Uterus (tissue), 4 donors: ENCODE measurements around the gene SIPA1L3. TPM values are rescaled to one million over a fixed set of nuclear protein-coding genes. Genes with fewer than 3 reads are reported as not detected.

Experiments
- DNase-seq, 2 donors: peaks; one replicate each; pipeline ENCODE4 v3.0.0-alpha.2; 2019 to 2020
- H3K27ac ChIP-seq, 2 donors: fragments of 200-600 bp; sonication (generic); 1 replicate in 1 of 2; 2 replicates in 1 of 2; pipeline ENCODE4 v1.5.1; 2016 to 2018
- H3K27me3 ChIP-seq, 2 donors: fragments of 200-600 bp; sonication (generic); one replicate each; pipeline ENCODE4 v1.5.1; 2018 to 2019; ENCODE audit warnings: control low read depth in 1 of 2
- H3K36me3 ChIP-seq, 2 donors: fragments of 200-600 bp; sonication (generic); one replicate each; pipeline ENCODE4 v1.5.1; 2019; ENCODE audit warnings: control low read depth in 1 of 2
- H3K4me1 ChIP-seq, 2 donors: fragments of 200-600 bp; sonication (generic); one replicate each; pipeline ENCODE4 v1.5.1; 2018 to 2019; ENCODE audit warnings: control low read depth in 1 of 2
- H3K4me3 ChIP-seq, 2 donors: fragments of 200-600 bp; sonication (generic); 1 replicate in 1 of 2; 2 replicates in 1 of 2; pipeline ENCODE4 v1.5.1; 2018 to 2019; ENCODE audit warnings: mild to moderate bottlenecking in 1 of 2
- H3K9me3 ChIP-seq, 2 donors: fragments of 200-600 bp; sonication (generic); one replicate each; pipeline ENCODE4 v1.5.1; 2019; ENCODE audit warnings: control low read depth in 1 of 2
- CTCF ChIP-seq, 4 experiments: fragments of 200-600 bp in 2 of 4; fragments of 450-650 bp in 2 of 4; sonication (generic) in 2 of 4; IDR thresholded peaks; one replicate each; pipeline ENCODE4 v1.5.1; 2016 to 2019; ENCODE audit warnings: antibody characterized with exemption in 4 of 4, mild to moderate bottlenecking in 2 of 4, moderate library complexity in 1 of 4
- POLR2A ChIP-seq, 2 donors: fragments of 450-650 bp; IDR thresholded peaks; one replicate each; pipeline ENCODE4 v1.6.1; 2016; ENCODE audit warnings: antibody characterized with exemption in 2 of 2, mild to moderate bottlenecking in 1 of 2, moderate library complexity in 1 of 2
- intact Hi-C: fragments of 100-400 bp; cut with DNase I; formaldehyde crosslinking; loops from one replicate; pipeline ENCODE4 v1.15.1; 2023; ENCODE audit warnings: low total_unique reads
- total RNA-seq, 4 donors: library from RNA; depleted of rRNA in 3 of 4; stranded (reverse); fragments of >200 nt in 3 of 4; gene quantifications; one replicate each; pipeline versions ENCODE4 v1.1.0 to v1.2.4, GENCODE V29; 2014 to 2023
- donor health status: DM: yes; HTN: yes; CAD: no.

The SIPA1L3 gene
- total RNA-seq, 4 donors from 2014 or later, result 11.5 to 41.8 (median 21.5) TPM

- no peak for TF ChIP-seq CTCF (IDR thresholded peaks at IDR 0.05)
- DNase-seq, result no peak
- intact Hi-C loops, result no loop called here
- Histone ChIP-seq H3K4me3 (no peak overlapping the region), H3K9me3 (no peaks in the 10 kb centered on the region), H3K4me1 (no peaks in the 10 kb centered on the region), H3K36me3 (no peaks in the 10 kb centered on the region), H3K27ac (no peak overlapping the region), H3K27me3 (no peaks in the 10 kb centered on the region)
These were observed 140.6 kb downstream of the SIPA1L3 start for GRCh38 chr19:38047641-38048040.

GRCh38 chr19:38049105-38049649, 142.2 kb downstream of the SIPA1L3 start:
- no peak overlapping the region for H3K27ac ChIP-seq
- intact Hi-C loops, result no loop called here
- no peaks in the 10 kb centered on the region for H3K36me3 ChIP-seq
- H3K4me1 ChIP-seq, result no peaks in the 10 kb centered on the region
- TF ChIP-seq POLR2A (IDR thresholded peaks at IDR 0.05) (no peak), CTCF (IDR thresholded peaks at IDR 0.05) (no peak)
- no peak overlapping the region for H3K4me3 ChIP-seq
- H3K27me3 ChIP-seq, result no peaks in the 10 kb centered on the region
- no peak for DNase-seq
- no peaks in the 10 kb centered on the region for H3K9me3 ChIP-seq

- Histone ChIP-seq H3K9me3 (no peaks in the 10 kb centered on the region), H3K27me3 (no peaks in the 10 kb centered on the region), H3K27ac (no peak overlapping the region), H3K4me3 (no peak overlapping the region), H3K36me3 (no peaks in the 10 kb centered on the region), H3K4me1 (no peaks in the 10 kb centered on the region)
- DNase-seq, result no peak
- intact Hi-C loops, result no loop called here
- TF ChIP-seq POLR2A (IDR thresholded peaks at IDR 0.05) (no peak), CTCF (IDR thresholded peaks at IDR 0.05) (no peak)
These were observed 148.0 kb downstream of the SIPA1L3 start for GRCh38 chr19:38055010-38055409.

GRCh38 chr19:38055655-38056521, 148.9 kb downstream of the SIPA1L3 start:
- no peaks in the 10 kb centered on the region for H3K36me3 ChIP-seq
- no peaks in the 10 kb centered on the region for H3K9me3 ChIP-seq
- H3K27ac ChIP-seq, result no peak overlapping the region
- no peaks in the 10 kb centered on the region for H3K4me1 ChIP-seq
- no peak overlapping the region for H3K4me3 ChIP-seq
- no peak for DNase-seq
- intact Hi-C loops, result no loop called here
- H3K27me3 ChIP-seq, result no peaks in the 10 kb centered on the region
- TF ChIP-seq CTCF (IDR thresholded peaks at IDR 0.05), result no peak
- no peak for TF ChIP-seq POLR2A (IDR thresholded peaks at IDR 0.05)

- H3K4me3 ChIP-seq, result no peak overlapping the region
- no peaks in the 10 kb centered on the region for H3K36me3 ChIP-seq
- H3K9me3 ChIP-seq, result no peaks in the 10 kb centered on the region
- H3K27ac ChIP-seq, result no peak overlapping the region
- intact Hi-C loops, result no loop called here
- DNase-seq, result no peak
- TF ChIP-seq POLR2A (IDR thresholded peaks at IDR 0.05), result no peak
- TF ChIP-seq CTCF (IDR thresholded peaks at IDR 0.05), result no peak
- H3K27me3 ChIP-seq, result no peaks in the 10 kb centered on the region
- no peaks in the 10 kb centered on the region for H3K4me1 ChIP-seq
These were observed 149.6 kb downstream of the SIPA1L3 start for GRCh38 chr19:38056646-38057045.
